Right atrium auricular region (tissue), 2 donors: ENCODE data around the gene BOC. TPM values are rescaled to one million over a fixed set of nuclear protein-coding genes. Genes with fewer than 3 reads are reported as not detected.

Experiments used
- DNase-seq: peaks from one replicate; pipeline ENCODE4 v3.0.0-alpha.2; 2019; ENCODE audit warnings: low spot score
- H3K27ac ChIP-seq, 2 donors: fragments of 200-600 bp; sonication (generic); 1 replicate in 1 of 2; 2 replicates in 1 of 2; pipeline ENCODE4 v1.5.1; 2016 to 2019
- H3K27me3 ChIP-seq, 2 donors: fragments of 200-600 bp; sonication (generic); one replicate each; pipeline versions ENCODE4 v1.5.1 to v1.6.0; 2017 to 2019
- H3K36me3 ChIP-seq: fragments of 200-600 bp; sonication (generic); one replicate; pipeline ENCODE4 v1.5.1; 2016
- H3K4me1 ChIP-seq, 2 donors: fragments of 200-600 bp; sonication (generic); one replicate each; pipeline versions ENCODE4 v1.5.1 to v1.6.0; 2017 to 2019
- H3K4me3 ChIP-seq, 2 donors: fragments of 200-600 bp; sonication (generic); 1 replicate in 1 of 2; 2 replicates in 1 of 2; pipeline ENCODE4 v1.5.1; 2017 to 2019; ENCODE audit warnings: mild to moderate bottlenecking in 1 of 2, moderate library complexity in 1 of 2
- H3K9me3 ChIP-seq, 2 donors: fragments of 200-600 bp; sonication (generic); one replicate each; pipeline ENCODE4 v1.5.1; 2019
- total RNA-seq, 2 donors: library from RNA; depleted of rRNA; stranded (reverse); fragments of >200 nt; gene quantifications; one replicate each; pipeline ENCODE4 v1.1.0, GENCODE V29; 2016
- TF ChIP-seq, protein P1 (sequence below), 2 donors: fragments of 200-600 bp; sonication (generic); IDR thresholded peaks; one replicate each; pipeline ENCODE4 v1.5.1; 2019; ENCODE audit warnings: antibody characterized with exemption in 2 of 2

Gene BOC
- total RNA-seq, 2 donors from 2014 or later = 10.6 to 15.4 TPM

DNA sequence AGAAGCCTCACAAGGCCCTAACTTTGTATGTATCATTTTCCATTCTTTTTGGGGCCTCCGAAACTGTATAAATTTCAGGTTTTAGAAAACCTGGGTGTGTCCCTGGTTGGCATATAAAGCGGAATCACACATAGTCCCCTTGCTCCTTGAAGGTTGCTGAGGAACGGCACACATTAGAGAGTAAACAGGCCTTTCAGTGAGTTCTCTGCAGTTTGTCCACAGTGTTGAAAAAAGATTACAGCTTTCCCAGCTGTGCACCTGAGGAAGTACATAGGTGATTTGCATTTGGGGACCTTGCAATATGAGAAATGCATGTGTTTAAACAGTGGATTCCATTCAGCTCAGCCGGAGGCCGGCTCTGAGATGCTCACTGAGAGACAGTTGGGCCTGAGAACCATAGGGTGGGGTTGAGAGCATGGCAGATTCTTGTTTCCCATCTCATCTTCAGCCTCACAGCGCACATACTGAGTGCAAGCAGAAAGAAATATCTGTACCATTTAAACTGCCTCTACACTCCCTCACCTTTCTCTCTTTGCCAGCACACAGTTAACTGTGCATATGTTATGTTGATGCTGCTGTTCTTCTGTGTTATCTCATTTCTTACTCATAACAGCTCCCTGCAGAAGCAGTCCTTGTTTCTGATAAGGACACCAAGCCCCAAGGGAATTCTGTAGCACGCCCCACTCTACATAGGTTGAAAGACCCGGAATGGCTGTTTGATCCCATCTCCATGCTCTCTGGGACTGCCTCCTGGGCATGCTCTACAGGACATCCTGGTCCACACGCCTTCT is 60.4 kb downstream of the BOC start:
- no peak overlapping the region for H3K27ac ChIP-seq
- H3K36me3 ChIP-seq = no peaks in the 10 kb centered on the region

DNA sequence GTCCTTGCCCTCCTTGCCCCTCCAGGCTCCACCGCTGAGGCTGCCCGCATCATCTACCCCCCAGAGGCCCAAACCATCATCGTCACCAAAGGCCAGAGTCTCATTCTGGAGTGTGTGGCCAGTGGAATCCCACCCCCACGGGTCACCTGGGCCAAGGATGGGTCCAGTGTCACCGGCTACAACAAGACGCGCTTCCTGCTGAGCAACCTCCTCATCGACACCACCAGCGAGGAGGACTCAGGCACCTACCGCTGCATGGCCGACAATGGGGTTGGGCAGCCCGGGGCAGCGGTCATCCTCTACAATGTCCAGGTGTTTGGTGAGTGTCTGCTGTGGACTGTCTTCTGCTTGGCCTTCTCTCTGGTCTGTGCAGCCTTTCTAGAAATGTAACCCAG is 61.0 kb downstream of the BOC start:
- Histone ChIP-seq H3K36me3 (no peaks in the 10 kb centered on the region), H3K27ac (no peak overlapping the region), H3K4me1 (peaks cover 0 to 16% of the 10 kb centered on the region in 2 donors), H3K4me3 (no peak overlapping the region), H3K27me3 (no peaks in the 10 kb centered on the region), H3K9me3 (no peaks in the 10 kb centered on the region)
- TF ChIP-seq, protein P1, sequence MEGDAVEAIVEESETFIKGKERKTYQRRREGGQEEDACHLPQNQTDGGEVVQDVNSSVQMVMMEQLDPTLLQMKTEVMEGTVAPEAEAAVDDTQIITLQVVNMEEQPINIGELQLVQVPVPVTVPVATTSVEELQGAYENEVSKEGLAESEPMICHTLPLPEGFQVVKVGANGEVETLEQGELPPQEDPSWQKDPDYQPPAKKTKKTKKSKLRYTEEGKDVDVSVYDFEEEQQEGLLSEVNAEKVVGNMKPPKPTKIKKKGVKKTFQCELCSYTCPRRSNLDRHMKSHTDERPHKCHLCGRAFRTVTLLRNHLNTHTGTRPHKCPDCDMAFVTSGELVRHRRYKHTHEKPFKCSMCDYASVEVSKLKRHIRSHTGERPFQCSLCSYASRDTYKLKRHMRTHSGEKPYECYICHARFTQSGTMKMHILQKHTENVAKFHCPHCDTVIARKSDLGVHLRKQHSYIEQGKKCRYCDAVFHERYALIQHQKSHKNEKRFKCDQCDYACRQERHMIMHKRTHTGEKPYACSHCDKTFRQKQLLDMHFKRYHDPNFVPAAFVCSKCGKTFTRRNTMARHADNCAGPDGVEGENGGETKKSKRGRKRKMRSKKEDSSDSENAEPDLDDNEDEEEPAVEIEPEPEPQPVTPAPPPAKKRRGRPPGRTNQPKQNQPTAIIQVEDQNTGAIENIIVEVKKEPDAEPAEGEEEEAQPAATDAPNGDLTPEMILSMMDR (IDR thresholded peaks at IDR 0.05) = no peak
- DNase-seq = no peak

More for the DNA sequence above, 60.4 kb downstream of the BOC start:
- Histone ChIP-seq H3K4me3 (no peak overlapping the region), H3K4me1 (peaks cover 0 to 12% of the 10 kb centered on the region in 2 donors), H3K27me3 (no peaks in the 10 kb centered on the region), H3K9me3 (no peaks in the 10 kb centered on the region)
- TF ChIP-seq, protein P1 (IDR thresholded peaks at IDR 0.05) = no peak
- no peak for DNase-seq

DNA sequence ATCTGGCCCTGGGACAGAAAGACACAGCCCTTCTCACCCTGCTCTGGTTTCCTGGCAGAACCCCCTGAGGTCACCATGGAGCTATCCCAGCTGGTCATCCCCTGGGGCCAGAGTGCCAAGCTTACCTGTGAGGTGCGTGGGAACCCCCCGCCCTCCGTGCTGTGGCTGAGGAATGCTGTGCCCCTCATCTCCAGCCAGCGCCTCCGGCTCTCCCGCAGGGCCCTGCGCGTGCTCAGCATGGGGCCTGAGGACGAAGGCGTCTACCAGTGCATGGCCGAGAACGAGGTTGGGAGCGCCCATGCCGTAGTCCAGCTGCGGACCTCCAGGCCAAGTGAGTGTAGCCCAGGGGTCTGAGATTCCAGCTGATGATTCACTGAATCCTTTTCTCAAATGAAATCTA is 61.7 kb downstream of the BOC start:
- no peaks in the 10 kb centered on the region for H3K27me3 ChIP-seq
- no peaks in the 10 kb centered on the region for H3K9me3 ChIP-seq
- H3K27ac ChIP-seq = no peak overlapping the region
- TF ChIP-seq, protein P1 (IDR thresholded peaks at IDR 0.05) = no peak
- H3K36me3 ChIP-seq = no peaks in the 10 kb centered on the region
- no peak for DNase-seq
- H3K4me1 ChIP-seq = peaks cover 0 to 16% of the 10 kb centered on the region in 2 donors
- no peak overlapping the region for H3K4me3 ChIP-seq

DNA sequence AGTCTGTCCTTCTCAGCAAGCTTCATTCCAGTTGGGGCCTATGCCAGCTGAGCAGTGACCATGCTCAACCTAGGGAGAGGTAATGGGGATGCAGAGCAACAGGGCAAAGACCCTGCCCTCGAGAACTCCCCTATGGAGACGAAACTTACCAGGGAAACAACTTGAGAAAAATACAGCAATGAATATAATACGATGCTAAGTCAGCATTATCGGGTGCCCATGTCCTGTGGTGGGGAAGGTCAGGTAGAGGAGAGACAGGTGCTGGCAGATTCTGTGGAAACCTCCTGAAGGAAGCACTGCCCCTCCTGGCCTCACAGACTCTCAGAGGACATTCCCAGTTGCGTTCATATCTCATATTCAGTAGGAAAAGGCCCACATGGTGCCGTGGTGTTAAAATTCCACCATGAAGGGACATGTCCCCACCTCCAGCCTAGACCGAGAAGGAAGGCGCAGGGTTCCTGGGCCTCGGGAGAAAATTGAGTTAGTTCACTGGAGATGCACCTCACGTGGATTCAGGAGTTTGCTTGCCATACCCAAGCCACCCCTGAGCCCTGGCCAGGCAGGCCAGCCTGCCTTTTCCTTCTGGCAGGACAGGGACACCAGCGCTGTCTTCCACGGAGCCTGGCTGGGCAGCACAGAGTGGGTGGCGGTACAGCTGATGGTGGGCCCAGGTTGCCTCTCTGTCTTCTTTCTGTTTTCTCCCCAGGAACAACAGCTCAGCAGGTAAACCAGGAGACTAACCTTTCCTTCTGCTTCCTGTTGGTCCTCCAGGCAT is 62.4 kb downstream of the BOC start:
- Histone ChIP-seq H3K9me3 (no peaks in the 10 kb centered on the region), H3K36me3 (no peaks in the 10 kb centered on the region), H3K4me1 (peaks cover 0 to 16% of the 10 kb centered on the region in 2 donors), H3K4me3 (no peak overlapping the region), H3K27me3 (no peaks in the 10 kb centered on the region), H3K27ac (no peak overlapping the region)
- DNase-seq = no peak
- TF ChIP-seq, protein P1 (IDR thresholded peaks at IDR 0.05) = no peak

DNA sequence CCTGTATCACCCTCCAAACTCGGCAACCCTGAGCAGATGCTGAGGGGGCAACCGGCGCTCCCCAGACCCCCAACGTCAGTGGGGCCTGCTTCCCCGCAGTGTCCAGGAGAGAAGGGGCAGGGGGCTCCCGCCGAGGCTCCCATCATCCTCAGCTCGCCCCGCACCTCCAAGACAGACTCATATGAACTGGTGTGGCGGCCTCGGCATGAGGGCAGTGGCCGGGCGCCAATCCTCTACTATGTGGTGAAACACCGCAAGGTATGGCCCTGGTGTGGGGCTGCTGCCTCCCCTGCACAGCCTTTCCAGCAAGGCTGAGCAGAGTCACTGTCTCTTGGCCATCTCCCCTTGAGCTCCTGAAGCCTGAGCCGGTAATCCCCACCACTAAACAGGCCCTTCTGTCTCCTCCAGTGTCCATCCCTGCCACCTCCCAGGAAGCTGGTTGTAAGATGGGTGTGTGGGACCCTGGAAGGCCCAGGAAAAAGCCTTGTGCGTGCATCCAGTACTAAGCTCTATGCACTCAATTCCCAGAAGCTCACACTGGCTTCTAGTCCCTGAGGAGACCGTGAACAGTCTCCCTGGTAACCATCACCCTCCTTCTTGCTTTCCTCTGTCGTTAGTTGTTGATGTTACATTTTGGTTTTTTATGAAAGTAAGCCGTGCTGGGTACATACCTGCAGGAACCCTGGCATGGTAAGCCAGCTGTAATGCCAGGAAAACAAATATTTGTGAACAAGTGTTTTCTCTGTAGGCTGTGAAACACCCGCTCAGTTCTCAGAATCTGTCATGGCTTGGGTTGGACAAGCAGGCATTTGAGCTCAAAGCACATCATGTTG is 63.3 kb downstream of the BOC start:
- Histone ChIP-seq H3K9me3 (no peaks in the 10 kb centered on the region), H3K27ac (peak overlapping the region in 1 of 2 donors; percentile 70), H3K27me3 (no peaks in the 10 kb centered on the region), H3K4me1 (peaks cover 0 to 16% of the 10 kb centered on the region in 2 donors), H3K4me3 (no peak overlapping the region), H3K36me3 (peaks cover 4% of the 10 kb centered on the region)
- TF ChIP-seq, protein P1 (IDR thresholded peaks at IDR 0.05) = no peak
- no peak for DNase-seq
